ENCODE data around the gene SAMD13.

Gene SAMD13

DNA sequence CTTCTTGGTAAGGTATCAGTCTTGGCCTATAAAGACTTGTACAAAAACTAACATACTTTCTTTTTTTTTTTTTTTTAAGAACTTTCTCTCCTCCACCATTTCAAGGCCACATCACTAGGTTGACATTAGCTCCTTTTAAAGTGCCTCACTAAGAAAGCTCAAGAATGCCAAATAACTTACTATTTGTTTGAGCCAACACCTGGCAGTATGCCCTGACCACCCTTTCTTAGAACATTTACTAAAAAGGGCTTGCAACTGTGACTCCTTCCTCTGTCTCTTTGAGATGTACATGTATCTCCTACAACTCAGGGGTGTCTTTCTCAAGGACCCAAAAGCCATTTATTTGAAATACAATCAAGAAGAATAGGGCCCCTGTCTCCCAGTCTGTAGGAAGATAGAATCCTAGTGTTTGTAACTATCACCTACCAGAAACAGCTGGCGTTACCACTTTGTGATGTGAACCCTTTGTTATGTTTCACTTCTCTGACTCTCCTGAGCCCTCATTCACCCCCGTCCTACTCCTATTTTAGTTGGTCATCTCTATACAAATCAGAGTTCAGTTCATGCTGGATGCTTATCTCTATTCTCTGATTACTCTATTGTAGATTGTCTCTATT, 12.2 kb upstream of the SAMD13 start:
- Histone ChIP-seq H3K4ac (ENCODE audit: low read length) (no peak overlapping the region), H3K4me2 (ENCODE audit: insufficient read depth, low read length, poor library complexity, severe bottlenecking) (no peak overlapping the region), H3K14ac (ENCODE audit: low read length) (no peak overlapping the region), H2AK5ac (ENCODE audit: low read depth, low read length) (no peak overlapping the region), H3K23ac (ENCODE audit: low read depth, low read length, poor library complexity) (no peak overlapping the region), H3K27me3 (ENCODE audit: control insufficient read depth in 3 of 3, insufficient read depth in 3 of 3, low read depth in 1 of 3, low read length in 3 of 3) (peaks cover 0 to 4% (median 0%) of the 10 kb centered on the region in 3 experiments), H3K18ac (ENCODE audit: low read length) (no peak overlapping the region), H3K79me1 (ENCODE audit: low read depth, low read length) (no peaks in the 10 kb centered on the region), H3K4me1 (ENCODE audit: control insufficient read depth in 2 of 2, insufficient read depth in 1 of 2, low read depth in 1 of 2, low read length in 2 of 2) (no peaks in the 10 kb centered on the region), H4K91ac (ENCODE audit: low read depth, low read length, poor library complexity) (no peak overlapping the region), H3K9ac (ENCODE audit: low read depth, low read length, poor library complexity) (no peak overlapping the region), H3K9me3 (replicated peaks in 1 of 2; ENCODE audit: control insufficient read depth in 2 of 2, insufficient read depth in 1 of 2, low read depth in 1 of 2, low read length in 2 of 2) (peaks cover 3% of the 10 kb centered on the region in 2 donors), H4K8ac (ENCODE audit: low read depth, low read length) (no peak overlapping the region), H2BK120ac (ENCODE audit: low read depth, low read length) (no peak overlapping the region), H3K4me3 (ENCODE audit: low read length in 2 of 2) (no peak overlapping the region), H2BK12ac (ENCODE audit: low read length) (no peak overlapping the region), H2AFZ (ENCODE audit: low read length) (no peak overlapping the region), H2BK5ac (ENCODE audit: low read length) (no peak overlapping the region), H2BK15ac (ENCODE audit: low read length) (no peak overlapping the region), H3K27ac (replicated peaks; ENCODE audit: low read length) (no peak overlapping the region), H3K36me3 (replicated peaks in 1 of 2; ENCODE audit: control insufficient read depth in 2 of 2, insufficient read depth in 2 of 2, low read length in 2 of 2) (no peaks in the 10 kb centered on the region)
- DNase-seq (ENCODE audit: low spot score) = no peak
- no CpG with 5 or more reads among the region's 2 CpGs for WGBS, 2 donors (ENCODE audit: extremely low coverage in 2 of 2, insufficient read length in 2 of 2, insufficient replicate concordance in 1 of 2)

DNA sequence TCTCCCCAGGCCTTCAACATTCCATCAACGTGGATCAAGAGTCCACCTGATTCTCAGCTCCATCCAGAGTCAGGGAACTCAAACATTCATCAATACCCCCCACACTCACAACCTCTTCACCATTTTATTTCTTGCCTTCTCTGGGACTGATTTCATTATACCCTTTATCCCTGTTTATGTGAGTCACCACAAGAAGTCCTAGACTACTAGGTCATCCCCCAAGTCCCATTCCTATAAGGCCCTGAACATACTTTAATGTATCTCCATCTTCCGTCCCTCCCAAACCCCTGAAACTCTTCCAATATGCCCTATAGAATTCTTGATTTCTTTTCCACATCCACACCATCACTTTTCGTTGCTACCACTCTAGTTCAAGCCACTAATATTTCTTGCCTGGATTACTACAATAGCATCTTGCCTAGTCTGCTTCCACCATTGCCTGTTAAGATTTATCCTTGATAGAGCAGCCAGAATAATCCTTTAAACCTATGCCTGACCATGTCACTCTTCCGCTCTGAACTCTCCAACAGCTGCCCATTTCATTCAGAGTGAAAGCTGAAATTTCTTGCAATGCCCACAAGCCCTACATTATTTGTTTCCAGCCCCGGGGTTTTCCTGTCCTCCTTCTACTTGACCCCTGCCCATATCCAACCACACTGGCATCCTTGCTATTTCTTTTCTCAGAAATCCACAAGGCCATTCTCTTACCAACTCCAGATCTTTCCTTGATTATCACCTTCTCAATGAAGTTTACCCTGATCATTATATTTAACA, 9.4 kb upstream of the SAMD13 start:
- H4K8ac ChIP-seq (ENCODE audit: low read depth, low read length) = no peak overlapping the region
- H3K4me1 ChIP-seq (ENCODE audit: control insufficient read depth in 2 of 2, insufficient read depth in 1 of 2, low read depth in 1 of 2, low read length in 2 of 2) = no peaks in the 10 kb centered on the region
- H3K4me3 ChIP-seq (ENCODE audit: low read length in 2 of 2) = no peak overlapping the region
- H3K4ac ChIP-seq (ENCODE audit: low read length) = no peak overlapping the region
- no peak overlapping the region for H3K27ac ChIP-seq (replicated peaks; ENCODE audit: low read length)
- no peak overlapping the region for H4K91ac ChIP-seq (ENCODE audit: low read depth, low read length, poor library complexity)
- no peak overlapping the region for H2AFZ ChIP-seq (ENCODE audit: low read length)
- H3K9me3 ChIP-seq (replicated peaks in 1 of 2; ENCODE audit: control insufficient read depth in 2 of 2, insufficient read depth in 1 of 2, low read depth in 1 of 2, low read length in 2 of 2) = peaks cover 3 to 10% of the 10 kb centered on the region in 2 donors
- WGBS, 2 donors (ENCODE audit: extremely low coverage in 2 of 2, insufficient read length in 2 of 2, insufficient replicate concordance in 1 of 2) = no CpG with 5 or more reads among the region's 5 CpGs
- H3K18ac ChIP-seq (ENCODE audit: low read length) = no peak overlapping the region
- no peaks in the 10 kb centered on the region for H3K36me3 ChIP-seq (replicated peaks in 1 of 2; ENCODE audit: control insufficient read depth in 2 of 2, insufficient read depth in 2 of 2, low read length in 2 of 2)
- H3K27me3 ChIP-seq (ENCODE audit: control insufficient read depth in 3 of 3, insufficient read depth in 3 of 3, low read depth in 1 of 3, low read length in 3 of 3) = no peaks in the 10 kb centered on the region
- no peak overlapping the region for H3K14ac ChIP-seq (ENCODE audit: low read length)
- H2BK120ac ChIP-seq (ENCODE audit: low read depth, low read length) = no peak overlapping the region
- H3K9ac ChIP-seq (ENCODE audit: low read depth, low read length, poor library complexity) = no peak overlapping the region
- no peak overlapping the region for H2BK12ac ChIP-seq (ENCODE audit: low read length)
- H2BK5ac ChIP-seq (ENCODE audit: low read length) = no peak overlapping the region
- H3K23ac ChIP-seq (ENCODE audit: low read depth, low read length, poor library complexity) = no peak overlapping the region
- no peak overlapping the region for H2AK5ac ChIP-seq (ENCODE audit: low read depth, low read length)
- H3K79me1 ChIP-seq (ENCODE audit: low read depth, low read length) = no peaks in the 10 kb centered on the region
- H2BK15ac ChIP-seq (ENCODE audit: low read length) = no peak overlapping the region
- H3K4me2 ChIP-seq (ENCODE audit: insufficient read depth, low read length, poor library complexity, severe bottlenecking) = no peak overlapping the region
- DNase-seq (ENCODE audit: low spot score) = no peak

DNA sequence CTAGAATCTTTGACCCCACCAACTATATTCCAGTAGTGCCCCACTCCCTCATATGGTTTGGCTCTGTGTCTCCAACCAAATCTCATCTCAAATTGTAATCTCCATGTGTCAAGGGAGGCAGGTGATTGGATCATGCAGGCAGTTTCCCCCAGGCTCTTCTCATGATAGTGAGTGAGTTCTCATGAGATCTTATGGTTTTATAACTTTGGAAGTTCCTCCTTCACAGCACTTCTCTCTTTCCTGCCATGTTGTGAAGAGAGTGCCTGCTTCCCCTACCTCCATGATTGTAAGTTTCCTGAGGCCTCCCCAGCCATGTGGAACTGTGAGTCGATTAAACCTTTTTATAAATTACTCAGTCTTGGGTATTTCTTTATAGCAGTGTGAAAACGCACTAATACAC, 7.7 kb upstream of the SAMD13 start:
- Histone ChIP-seq H3K14ac (ENCODE audit: low read length) (no peak overlapping the region), H3K9ac (ENCODE audit: low read depth, low read length, poor library complexity) (no peak overlapping the region), H3K4ac (ENCODE audit: low read length) (no peak overlapping the region), H2BK5ac (ENCODE audit: low read length) (no peak overlapping the region), H3K27ac (replicated peaks; ENCODE audit: low read length) (no peak overlapping the region), H3K4me2 (ENCODE audit: insufficient read depth, low read length, poor library complexity, severe bottlenecking) (no peak overlapping the region), H3K4me3 (ENCODE audit: low read length in 2 of 2) (no peak overlapping the region), H3K18ac (ENCODE audit: low read length) (no peak overlapping the region), H3K4me1 (ENCODE audit: control insufficient read depth in 2 of 2, insufficient read depth in 1 of 2, low read depth in 1 of 2, low read length in 2 of 2) (no peaks in the 10 kb centered on the region), H3K9me3 (replicated peaks in 1 of 2; ENCODE audit: control insufficient read depth in 2 of 2, insufficient read depth in 1 of 2, low read depth in 1 of 2, low read length in 2 of 2) (peaks cover 0 to 8% of the 10 kb centered on the region in 2 donors), H4K8ac (ENCODE audit: low read depth, low read length) (no peak overlapping the region), H3K36me3 (replicated peaks in 1 of 2; ENCODE audit: control insufficient read depth in 2 of 2, insufficient read depth in 2 of 2, low read length in 2 of 2) (no peaks in the 10 kb centered on the region), H2AK5ac (ENCODE audit: low read depth, low read length) (no peak overlapping the region), H2AFZ (ENCODE audit: low read length) (no peak overlapping the region), H3K23ac (ENCODE audit: low read depth, low read length, poor library complexity) (no peak overlapping the region), H4K91ac (ENCODE audit: low read depth, low read length, poor library complexity) (no peak overlapping the region), H2BK120ac (ENCODE audit: low read depth, low read length) (no peak overlapping the region), H3K79me1 (ENCODE audit: low read depth, low read length) (no peaks in the 10 kb centered on the region), H2BK15ac (ENCODE audit: low read length) (no peak overlapping the region), H2BK12ac (ENCODE audit: low read length) (no peak overlapping the region), H3K27me3 (ENCODE audit: control insufficient read depth in 3 of 3, insufficient read depth in 3 of 3, low read depth in 1 of 3, low read length in 3 of 3) (no peaks in the 10 kb centered on the region)
- no peak for DNase-seq (ENCODE audit: low spot score)
- WGBS, 2 donors (ENCODE audit: extremely low coverage in 2 of 2, insufficient read length in 2 of 2, insufficient replicate concordance in 1 of 2) = no CpG with 5 or more reads among the region's 2 CpGs

DNA sequence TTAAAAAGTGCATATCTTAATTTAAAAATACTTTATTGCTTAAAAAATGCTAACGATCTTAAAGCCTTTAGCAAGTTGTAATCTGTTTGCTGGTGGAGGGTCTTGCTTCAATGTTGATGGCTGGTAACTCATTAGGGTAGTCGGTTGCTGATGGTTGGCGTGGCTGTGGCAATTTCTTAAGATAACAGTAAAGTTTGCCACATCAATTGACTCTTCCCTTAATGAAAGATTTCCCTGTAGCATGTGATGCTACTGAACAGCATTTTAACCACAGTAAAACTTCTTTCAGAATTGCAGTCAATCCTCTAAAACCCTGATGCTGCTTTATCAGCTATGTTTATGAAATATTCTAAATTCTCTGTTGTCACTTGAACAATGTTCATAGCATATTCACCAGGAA, 6.8 kb upstream of the SAMD13 start:
- peaks cover 2 to 6% of the 10 kb centered on the region in 2 donors for H3K4me1 ChIP-seq (ENCODE audit: control insufficient read depth in 2 of 2, insufficient read depth in 1 of 2, low read depth in 1 of 2, low read length in 2 of 2)
- H2BK5ac ChIP-seq (ENCODE audit: low read length) = no peak overlapping the region
- H2BK120ac ChIP-seq (ENCODE audit: low read depth, low read length) = no peak overlapping the region
- no peak overlapping the region for H3K27ac ChIP-seq (replicated peaks; ENCODE audit: low read length)
- no peak overlapping the region for H3K23ac ChIP-seq (ENCODE audit: low read depth, low read length, poor library complexity)
- no peaks in the 10 kb centered on the region for H3K36me3 ChIP-seq (replicated peaks in 1 of 2; ENCODE audit: control insufficient read depth in 2 of 2, insufficient read depth in 2 of 2, low read length in 2 of 2)
- no peak overlapping the region for H2BK12ac ChIP-seq (ENCODE audit: low read length)
- no peaks in the 10 kb centered on the region for H3K79me1 ChIP-seq (ENCODE audit: low read depth, low read length)
- H2AK5ac ChIP-seq (ENCODE audit: low read depth, low read length) = no peak overlapping the region
- H2BK15ac ChIP-seq (ENCODE audit: low read length) = no peak overlapping the region
- H3K9me3 ChIP-seq (replicated peaks in 1 of 2; ENCODE audit: control insufficient read depth in 2 of 2, insufficient read depth in 1 of 2, low read depth in 1 of 2, low read length in 2 of 2) = peaks cover 0 to 7% of the 10 kb centered on the region in 2 donors
- no peak overlapping the region for H3K18ac ChIP-seq (ENCODE audit: low read length)
- no peak overlapping the region for H2AFZ ChIP-seq (ENCODE audit: low read length)
- no peak overlapping the region for H4K8ac ChIP-seq (ENCODE audit: low read depth, low read length)
- WGBS, 2 donors (ENCODE audit: extremely low coverage in 2 of 2, insufficient read length in 2 of 2, insufficient replicate concordance in 1 of 2) = no CpG with 5 or more reads among the region's 3 CpGs
- no peak overlapping the region for H3K9ac ChIP-seq (ENCODE audit: low read depth, low read length, poor library complexity)
- H3K4ac ChIP-seq (ENCODE audit: low read length) = no peak overlapping the region
- no peaks in the 10 kb centered on the region for H3K27me3 ChIP-seq (ENCODE audit: control insufficient read depth in 3 of 3, insufficient read depth in 3 of 3, low read depth in 1 of 3, low read length in 3 of 3)
- no peak overlapping the region for H3K4me3 ChIP-seq (ENCODE audit: low read length in 2 of 2)
- H4K91ac ChIP-seq (ENCODE audit: low read depth, low read length, poor library complexity) = no peak overlapping the region
- H3K4me2 ChIP-seq (ENCODE audit: insufficient read depth, low read length, poor library complexity, severe bottlenecking) = no peak overlapping the region
- no peak for DNase-seq (ENCODE audit: low spot score)
- H3K14ac ChIP-seq (ENCODE audit: low read length) = no peak overlapping the region

Data from neuronal stem cell (in vitro differentiated cells).